GM12878 (cell line): ENCODE measurements around the gene CORO2B. TPM values are rescaled to one million over a fixed set of nuclear protein-coding genes. Genes with fewer than 3 reads are reported as not detected.

Experiments used
- ATAC-seq: fragments of 200-7000 bp; cut with Tn5 transposase; 3 replicates; pipeline ENCODE4 v1.9.1; 2020; ENCODE audit warnings: mild to moderate bottlenecking, moderate library complexity
- BruUV-seq: library from RNA; stranded (reverse); fragments of 400-500 nt; replicated peaks from 2 replicates; lab custom pipeline; 2021; lab: Mats Ljungman, UMichigan
- CTCF ChIA-PET: fragments of 300-600 bp; sonication (Branson Sonifier 250); formaldehyde crosslinking; extraction: SDS; loops from one replicate; lab custom pipeline; 2021; ENCODE audit warnings: inconsistent platforms; lab: Yijun Ruan, JAX
- POLR2A ChIA-PET: fragments of 350-600 bp; formaldehyde crosslinking; extraction: SDS; loops from one replicate; lab custom pipeline; 2021; ENCODE audit warnings: inconsistent platforms; lab: Charles Lee
- RAD21 ChIA-PET: fragments of 300-600 bp; sonication (Branson Sonifier 250); formaldehyde crosslinking; loops from one replicate; lab custom pipeline; 2023; ENCODE audit warnings: antibody characterized with exemption; ENCODE audit not compliant: unreplicated experiment; lab: Charles Lee
- SMC1A ChIA-PET: fragments of 300-600 bp; sonication (Branson Sonifier 250); formaldehyde crosslinking; loops from one replicate; lab custom pipeline; 2023; ENCODE audit not compliant: unreplicated experiment, uncharacterized antibody; lab: Charles Lee
- DNase-seq: peaks from one replicate; pipeline ENCODE4 v3.0.0-alpha.2; 2011; ENCODE audit warnings: low read depth, low spot score
- FAIRE-seq: peaks from 3 replicates; lab custom pipeline; 2011; peaks lifted over from hg19 to GRCh38; lab: Jason Lieb, UNC
- H2AFZ ChIP-seq: 2 replicates; pipeline ENCODE4 v1.6.0; 2011; ENCODE audit warnings: low read depth, low read length, control low read depth; ENCODE audit not compliant: control insufficient read depth
- H3K27ac ChIP-seq: 2 replicates; pipeline ENCODE4 v1.5.1; 2011; ENCODE audit warnings: control low read depth; ENCODE audit not compliant: control insufficient read depth, insufficient read depth
- H3K27me3 ChIP-seq, 2 experiments: replicated peaks in 1 of 2; 2 replicates each; pipeline versions ENCODE4 v1.6.0 to v1.6.1; 2011; ENCODE audit warnings: low read length in 1 of 2; ENCODE audit not compliant: control insufficient read depth in 2 of 2, insufficient read depth in 2 of 2
- H3K36me3 ChIP-seq, 2 experiments: 2 replicates each; pipeline ENCODE4 v1.5.1; 2011; ENCODE audit warnings: low read length in 1 of 2; ENCODE audit not compliant: control insufficient read depth in 2 of 2, insufficient read depth in 2 of 2
- H3K4me1 ChIP-seq: 2 replicates; pipeline ENCODE4 v1.6.1; 2011; ENCODE audit warnings: mild to moderate bottlenecking, low read length, moderate library complexity, mixed read lengths; ENCODE audit not compliant: control insufficient read depth, insufficient read depth
- H3K4me2 ChIP-seq: 2 replicates; pipeline ENCODE4 v1.6.0; 2011; ENCODE audit warnings: control low read depth; ENCODE audit not compliant: control insufficient read depth, insufficient read depth
- H3K4me3 ChIP-seq: fragments of 200-600 bp; sonication (generic); 2 replicates; pipeline ENCODE4 v1.5.1; 2016
- H3K79me2 ChIP-seq: 2 replicates; pipeline ENCODE4 v1.6.0; 2011; ENCODE audit warnings: low read length; ENCODE audit not compliant: control insufficient read depth, insufficient read depth
- H3K9ac ChIP-seq: 2 replicates; pipeline ENCODE4 v1.8.0; 2011; ENCODE audit warnings: low read length, control low read depth, mixed read lengths; ENCODE audit not compliant: control insufficient read depth, insufficient read depth
- H3K9me3 ChIP-seq: replicated peaks from 3 replicates; pipeline ENCODE4 v1.5.1; 2011; ENCODE audit warnings: mild to moderate bottlenecking, low read length; ENCODE audit not compliant: control insufficient read depth, insufficient read depth
- H4K20me1 ChIP-seq: 2 replicates; pipeline ENCODE4 v1.6.0; 2011; ENCODE audit not compliant: control insufficient read depth, insufficient read depth
- BCL3 ChIP-seq: IDR thresholded peaks from 2 replicates; pipeline ENCODE4 v1.6.1; 2011; ENCODE audit warnings: borderline replicate concordance, low read depth, mild to moderate bottlenecking, moderate library complexity, low read length; ENCODE audit not compliant: insufficient read depth, poor library complexity, severe bottlenecking
- FOXK2 ChIP-seq: fragments of 450-650 bp; IDR thresholded peaks from 2 replicates; pipeline ENCODE4 v1.6.1; 2017; ENCODE audit warnings: mild to moderate bottlenecking, moderate library complexity
- NFXL1 ChIP-seq: fragments of 450-650 bp; IDR thresholded peaks from 2 replicates; pipeline ENCODE4 v1.6.1; 2017; ENCODE audit warnings: antibody characterized with exemption, mild to moderate bottlenecking, borderline replicate concordance
- PAX8 ChIP-seq: fragments of 450-650 bp; IDR thresholded peaks from 2 replicates; pipeline ENCODE4 v1.6.1; 2017; ENCODE audit warnings: mild to moderate bottlenecking, moderate library complexity
- RAD21 ChIP-seq: IDR thresholded peaks from 2 replicates; pipeline ENCODE4 v1.6.1; 2011; ENCODE audit warnings: mild to moderate bottlenecking, low read depth, low read length, moderate library complexity; ENCODE audit not compliant: insufficient read depth
- RBBP5 ChIP-seq: fragments of 200-600 bp; sonication (generic); conservative IDR thresholded peaks from 2 replicates; pipeline ENCODE4 v1.6.1; 2016
- REST ChIP-seq: IDR thresholded peaks from 2 replicates; pipeline ENCODE4 v1.6.1; 2012; ENCODE audit warnings: mild to moderate bottlenecking, low read depth, low read length
- SIX5 ChIP-seq: IDR thresholded peaks from 2 replicates; pipeline ENCODE4 v1.6.1; 2011; ENCODE audit warnings: mild to moderate bottlenecking, low read depth, low read length, moderate library complexity; ENCODE audit not compliant: severe bottlenecking
- TAF1 ChIP-seq: IDR thresholded peaks from 2 replicates; pipeline ENCODE4 v1.6.1; 2011; ENCODE audit warnings: mild to moderate bottlenecking, low read depth, low read length, borderline replicate concordance
- USF2 ChIP-seq: IDR thresholded peaks from 2 replicates; pipeline ENCODE4 v1.6.1; 2011; ENCODE audit warnings: low read depth, low read length, improper control_type of control experiment, borderline replicate concordance
- YBX1 ChIP-seq: fragments of 450-650 bp; IDR thresholded peaks from 2 replicates; pipeline ENCODE4 v1.6.1; 2016; ENCODE audit warnings: antibody characterized with exemption
- ZBTB33 ChIP-seq: fragments of 450-650 bp; IDR thresholded peaks from 2 replicates; pipeline ENCODE4 v1.6.1; 2017; ENCODE audit warnings: mild to moderate bottlenecking
- ZNF217 ChIP-seq: fragments of 450-650 bp; IDR thresholded peaks from 2 replicates; pipeline ENCODE4 v1.6.1; 2017; ENCODE audit warnings: antibody characterized with exemption, mild to moderate bottlenecking
- ZNF384 ChIP-seq: IDR thresholded peaks from 2 replicates; pipeline ENCODE4 v1.6.1; 2012; ENCODE audit warnings: low read depth, mild to moderate bottlenecking, low read length, improper control_type of control experiment, borderline replicate concordance
- WGBS: methylation state at CpG from one replicate; pipeline ENCODE4 v1.1.6; 2016; ENCODE audit warnings: low lambda C conversion rate; ENCODE audit not compliant: insufficient replicate concordance, insufficient coverage; ENCODE audit errors: missing lambda C conversion rate; 5-methylcytosine and 5-hydroxymethylcytosine counted together
- in situ Hi-C: fragments of 300-500 bp; cut with MboI; formaldehyde crosslinking; loops from 9 replicates; pipeline ENCODE4 v1.14.3; 2018; ENCODE audit warnings: mixed read lengths
- intact Hi-C: fragments of 100-400 bp; cut with micrococcal nuclease; formaldehyde crosslinking; loops from one replicate; pipeline ENCODE4 v1.14.2; 2022; ENCODE audit not compliant: unreplicated experiment
- polyA plus RNA-seq, 11 experiments: library from polyadenylated mRNA; depleted of rRNA in 4 of 11; unstranded in 6 of 11; stranded (reverse) in 5 of 11; fragments of >200 nt; fragmentation: Nextera tagmentation in 4 of 11; fragmentation: Illumina TruSeq in 1 of 11; extraction: Ambion mirVana in 4 of 11; extraction: Trizol in 1 of 11; gene quantifications; 1 replicate in 1 of 11; 2 replicates in 10 of 11; pipeline versions ENCODE4 v1.2.1 to v1.2.3, GENCODE V29; 2011 to 2016; ENCODE audit warnings: inconsistent platforms in 2 of 11, missing spikeins in 2 of 11, low read depth in 1 of 11
- total RNA-seq, 4 experiments: library from RNA; depleted of rRNA in 3 of 4; stranded (reverse); fragments of >200 nt in 3 of 4; fragmentation: Illumina TruSeq in 1 of 4; extraction: Trizol in 1 of 4; gene quantifications; 2 replicates each; pipeline versions ENCODE4 v1.2.1 to v1.2.3, GENCODE V29; 2013 to 2021

Gene CORO2B
- total and polyA plus RNA-seq, 10 of the 15 experiments (the other 5 are each of a cell fraction or from before 2014, with no cell fraction given): 0.05 to 0.73 (median 0.13) TPM; not detected in 4

- Histone ChIP-seq H3K4me1 (no peaks in the 10 kb centered on the region), H3K36me3 (no peaks in the 10 kb centered on the region), H3K79me2 (no peaks in the 10 kb centered on the region), H3K9ac (no peak overlapping the region), H3K27me3 (peaks cover 0 to 3% of the 10 kb centered on the region in 2 experiments; a peak in 2 of 4 replicates), H4K20me1 (no peaks in the 10 kb centered on the region), H3K4me3 (no peak overlapping the region), H2AFZ (no peak overlapping the region), H3K4me2 (no peak overlapping the region), H3K9me3 (no peaks in the 10 kb centered on the region), H3K27ac (no peak overlapping the region)
- FAIRE-seq (no peak), DNase-seq (no peak), ATAC-seq (no peak)
- intact Hi-C loops: no loop called here
- ChIA-PET RAD21 (no interaction called here), POLR2A (no interaction called here), CTCF (interaction anchor here (1.1 kb wide), 1 partner anchor 112 kb away, joined by 6 read pairs; no protein-coding TSS in a partner anchor), SMC1A (no interaction called here)
- WGBS: 47% methylated on average over 3 of the region's 3 CpGs
- in situ Hi-C loops: no loop called here
- BruUV-seq: no TSS peak
- TF ChIP-seq PAX8 (no peak), REST (no peak), TAF1 (no peak), ZNF217 (no peak), RBBP5 (no peak), FOXK2 (no peak), YBX1 (no peak), BCL3 (no peak), RAD21 (no peak), SIX5 (no peak), NFXL1 (no peak), ZNF384 (no peak), ZBTB33 (no peak), USF2 (no peak)
These were observed 16.9 kb upstream of the CORO2B start for GRCh38 chr15:68561901-68562300.
